Stimulated activated CD4-positive, alpha-beta T cell treated with anti-CD3 and anti-CD28 coated beads, TNF-alpha, amount 100 ng/mL, for 4 hours (primary cell): Measurements from ENCODE around the gene CYBC1.

ENCODE experiments used
- DNase-seq, 3 experiments: peaks; one replicate each; pipeline ENCODE4 v3.0.0-alpha.2; 2020; ENCODE audit warnings: low read depth in 3 of 3

The CYBC1 gene

DNA sequence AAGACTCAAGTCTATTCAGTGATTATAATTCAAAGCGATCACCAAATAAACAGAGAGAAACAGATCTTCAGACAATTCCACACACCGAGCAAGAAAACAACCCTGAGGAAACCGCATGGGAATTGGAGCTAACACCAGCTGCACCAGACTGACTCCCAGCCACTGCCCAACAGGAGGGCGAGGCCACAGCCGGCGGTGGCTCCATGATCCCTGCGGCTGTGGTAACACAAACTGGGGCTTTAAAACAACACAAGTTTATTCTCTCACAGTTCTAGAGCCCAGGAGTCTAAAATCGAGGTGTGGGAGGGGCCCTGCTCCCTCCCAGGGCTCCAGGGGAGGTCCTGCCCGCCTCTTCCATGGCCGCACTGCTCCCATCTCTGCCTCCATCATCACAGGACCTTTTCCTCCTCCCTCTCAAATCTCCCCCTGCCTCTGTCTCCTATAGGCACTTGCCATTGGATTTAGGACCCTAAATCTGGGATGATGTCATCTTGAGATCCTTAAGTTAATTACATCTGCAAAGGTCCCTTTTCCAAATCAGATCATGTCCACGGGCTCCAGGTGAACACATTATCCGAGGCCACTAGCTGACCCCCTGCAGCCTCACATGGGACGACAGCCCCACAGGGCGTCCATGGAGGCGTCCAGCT is 42.1 kb downstream of the CYBC1 start:
- DNase-seq, result no peak

DNA sequence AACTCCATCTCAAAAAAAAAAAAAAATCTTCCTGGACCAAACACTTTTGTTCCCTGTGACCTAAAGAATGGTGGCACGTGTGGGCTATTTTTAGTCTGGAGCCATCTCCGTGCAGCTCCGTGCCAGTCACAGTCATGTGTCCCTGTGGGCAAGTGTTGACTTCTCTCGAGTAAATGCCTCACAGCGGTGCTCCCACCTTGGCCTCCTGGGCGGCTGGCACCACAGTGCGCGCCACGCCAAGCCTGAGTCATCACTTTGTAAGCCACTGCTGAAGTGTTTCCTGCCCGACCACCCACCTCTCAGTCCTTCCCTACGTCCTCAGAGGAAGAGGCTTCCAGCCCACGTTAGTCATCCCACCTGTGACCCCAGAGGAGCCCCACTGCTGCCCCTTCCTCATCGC is 43.3 kb downstream of the CYBC1 start:
- no peak for DNase-seq

DNA sequence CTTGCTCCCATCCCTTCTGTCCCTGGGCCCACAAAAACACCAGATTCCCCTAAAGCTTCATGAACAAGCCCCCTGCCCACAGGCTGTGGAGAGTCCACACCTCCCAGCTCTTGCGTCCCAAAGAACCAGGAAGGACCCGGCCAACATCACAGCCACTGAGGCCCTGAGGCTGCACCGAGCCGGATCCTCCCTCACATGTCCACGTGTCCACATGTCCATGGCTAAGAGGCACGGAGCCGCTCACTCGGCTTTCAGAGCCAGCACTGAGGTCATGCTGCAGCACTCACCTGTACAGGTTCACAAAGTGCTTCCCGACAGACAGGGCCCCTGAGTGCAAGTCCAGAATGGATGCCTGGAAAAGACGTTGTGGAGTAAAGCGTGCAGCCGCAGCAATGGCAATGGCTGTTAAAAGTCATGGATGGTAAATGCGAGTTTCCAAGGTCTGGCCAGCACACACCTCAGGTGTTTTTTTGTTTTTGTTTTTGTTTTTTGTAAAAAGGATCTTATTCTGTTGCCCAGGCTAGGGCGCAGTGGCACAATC is 44.4 kb downstream of the CYBC1 start:
- DNase-seq, result no peak

DNA sequence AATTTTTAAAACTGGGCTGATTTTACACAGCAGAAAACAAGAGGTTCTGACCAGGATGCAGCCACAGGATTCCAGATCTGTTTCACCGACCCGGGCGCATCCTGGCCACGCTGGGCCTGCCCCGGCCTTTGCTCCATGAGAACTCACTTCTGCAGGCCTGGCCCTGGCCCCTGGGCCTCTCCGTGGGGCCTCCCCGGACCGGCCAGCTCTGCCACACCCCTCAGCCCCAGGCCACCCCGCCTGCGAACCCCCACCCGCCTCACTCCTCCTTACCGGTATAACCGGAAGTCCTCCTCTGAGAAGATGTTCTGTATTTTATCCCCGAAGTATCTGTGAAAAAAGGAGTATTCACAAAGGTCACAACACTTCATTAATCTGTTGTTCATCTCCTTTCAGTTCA is 45.5 kb downstream of the CYBC1 start:
- no peak for DNase-seq

DNA sequence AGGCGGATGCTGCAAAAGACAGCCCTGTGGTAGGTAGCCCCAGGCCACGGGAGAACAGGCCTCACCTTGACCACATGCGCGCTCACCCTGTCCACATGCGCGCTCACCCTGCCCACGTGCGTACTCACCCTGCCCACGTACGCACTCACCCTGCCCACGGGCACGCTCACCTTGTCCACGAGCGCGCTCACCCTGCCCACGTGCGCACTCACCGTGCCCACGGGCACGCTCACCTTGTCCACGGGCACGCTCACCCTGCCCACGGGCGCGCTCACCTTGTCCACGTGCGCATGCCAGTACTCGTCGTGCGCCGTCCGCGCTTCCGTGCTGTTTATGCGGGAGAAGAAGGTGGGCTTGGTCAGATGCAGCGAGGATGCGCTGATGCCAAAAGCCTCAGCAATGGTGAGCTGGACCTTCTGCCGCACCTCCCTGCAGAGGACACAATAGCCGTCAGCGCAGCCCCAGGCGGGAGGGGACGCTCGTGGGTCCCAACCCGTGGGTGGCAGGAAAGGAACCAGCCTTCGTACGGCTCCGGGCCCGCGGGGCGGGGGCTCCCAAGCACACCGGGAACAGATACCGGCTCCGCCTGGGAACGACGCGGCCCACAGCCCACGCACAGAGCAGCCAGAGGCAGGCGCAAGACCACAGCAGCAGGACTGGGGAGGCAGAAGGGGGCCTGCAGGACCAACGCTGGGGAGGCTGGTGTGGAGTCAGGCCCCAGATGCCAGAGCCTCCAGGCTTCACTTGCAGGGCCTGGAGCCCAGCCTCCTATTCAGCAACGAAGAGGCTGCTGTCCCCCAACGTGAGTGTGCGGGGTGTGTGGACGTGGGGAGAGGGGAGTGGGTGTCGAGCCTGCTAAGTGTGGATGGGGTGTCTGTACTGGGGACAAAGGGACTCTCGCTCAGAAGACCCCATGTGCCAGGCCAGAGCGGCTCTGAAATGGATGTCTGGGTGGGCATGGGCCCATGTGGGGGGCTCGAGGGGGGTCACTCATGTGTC is 46.6 kb downstream of the CYBC1 start:
- DNase-seq, result no peak

DNA sequence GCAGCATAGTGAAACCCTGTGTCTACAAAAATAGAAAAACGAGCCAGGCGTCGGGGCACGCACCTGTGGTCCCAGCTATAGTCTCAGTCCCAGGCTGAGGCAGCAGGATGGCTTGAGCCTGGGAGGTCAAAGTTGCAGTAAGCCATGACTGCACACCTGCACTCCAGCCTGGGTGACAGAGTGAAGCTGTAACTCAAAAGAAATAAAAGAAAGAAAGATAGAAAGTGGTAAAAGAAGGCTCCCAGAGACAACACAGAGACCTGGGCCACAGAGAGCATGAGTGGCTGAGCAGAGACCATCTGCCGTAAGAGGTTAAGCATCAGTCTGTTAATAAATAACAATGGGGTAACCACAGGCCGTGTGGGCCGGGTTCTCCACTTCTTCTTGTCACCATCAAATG is 47.7 kb downstream of the CYBC1 start:
- DNase-seq, result no peak

DNA sequence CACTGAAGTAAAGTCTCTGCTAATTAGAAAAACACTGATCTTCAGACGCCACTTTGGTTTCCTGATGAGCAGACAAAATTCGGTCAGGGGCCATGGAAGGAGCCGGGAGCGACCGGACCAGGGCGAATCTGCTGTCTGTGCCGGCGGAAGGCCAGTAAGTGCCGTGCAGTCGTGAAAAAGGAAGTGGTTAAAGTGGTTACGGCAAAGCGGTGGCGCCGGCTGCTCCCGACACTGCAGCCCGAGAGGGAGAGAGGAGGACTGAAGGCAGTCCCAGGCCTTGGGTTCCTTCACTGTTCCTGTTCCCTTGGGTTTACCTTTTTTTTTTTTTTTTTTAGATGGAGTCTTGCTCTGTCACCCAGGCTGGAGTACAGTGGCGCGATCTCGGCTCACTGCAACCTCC is 49.7 kb downstream of the CYBC1 start:
- DNase-seq, result peak in 2 of 3 experiments; percentile 11 to 13

DNA sequence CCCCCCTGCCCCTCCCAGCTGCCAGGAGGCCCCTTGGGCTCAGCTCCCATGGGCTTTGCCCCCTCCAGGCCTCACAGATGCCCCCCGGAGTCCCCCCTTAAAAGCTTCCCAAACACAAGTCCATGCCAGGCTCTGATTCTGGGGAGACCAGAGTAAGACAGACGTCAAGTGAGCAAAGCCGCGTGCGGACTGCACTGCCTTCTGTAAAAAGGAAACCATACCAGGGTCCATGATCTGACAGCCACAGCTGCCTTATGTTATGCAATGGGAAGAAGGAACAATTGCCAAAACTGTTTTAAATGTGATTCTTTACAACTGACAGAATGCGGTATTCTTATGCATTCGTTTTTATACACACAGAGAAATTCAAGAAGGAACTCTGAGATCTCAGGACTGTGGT is 50.3 kb downstream of the CYBC1 start:
- DNase-seq, result no peak

DNA sequence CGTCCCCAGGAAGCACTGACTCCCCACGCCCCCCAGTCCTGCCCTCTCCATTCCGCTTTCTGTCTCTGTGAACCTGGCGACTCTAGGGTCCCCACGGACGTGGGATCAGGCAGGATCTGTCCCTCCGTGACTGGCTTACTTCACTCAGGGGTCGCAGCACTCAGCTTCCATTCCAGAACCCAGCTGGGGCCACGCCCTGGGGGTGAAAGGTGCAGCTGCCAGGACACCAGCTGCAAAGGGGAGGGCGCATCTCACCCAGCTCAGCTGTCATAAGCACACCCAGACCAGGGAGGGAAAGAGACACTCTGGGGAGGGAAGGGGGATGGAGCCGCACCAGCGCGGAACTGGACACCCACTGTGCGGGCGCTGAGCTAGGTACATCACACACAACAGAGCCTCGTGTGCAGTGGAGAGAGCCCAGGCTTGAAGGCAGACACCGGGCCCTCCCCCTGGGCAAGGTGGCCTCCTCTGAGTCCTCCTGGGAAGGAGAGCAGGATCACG is 50.9 kb downstream of the CYBC1 start:
- DNase-seq, result no peak

DNA sequence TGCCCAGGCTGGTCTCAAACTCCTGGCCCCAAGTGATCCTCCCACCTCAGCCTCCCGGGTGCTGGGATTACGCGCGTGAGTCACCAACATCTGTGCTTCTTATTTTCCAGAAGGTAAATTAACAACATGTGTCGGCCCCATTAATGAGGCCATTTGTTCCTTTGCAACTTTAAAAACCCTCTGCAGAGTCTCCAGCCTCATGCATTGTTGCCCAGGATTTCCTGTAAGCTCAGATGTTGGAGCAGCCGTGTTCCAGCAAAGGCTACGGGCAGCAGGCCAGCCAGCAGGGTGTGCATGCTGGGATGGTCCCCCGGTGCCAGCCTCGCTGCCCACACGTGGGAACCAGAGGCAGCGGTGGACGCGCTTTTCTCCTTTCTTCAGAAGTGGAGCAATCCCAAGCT is 51.5 kb downstream of the CYBC1 start:
- DNase-seq, result no peak

DNA sequence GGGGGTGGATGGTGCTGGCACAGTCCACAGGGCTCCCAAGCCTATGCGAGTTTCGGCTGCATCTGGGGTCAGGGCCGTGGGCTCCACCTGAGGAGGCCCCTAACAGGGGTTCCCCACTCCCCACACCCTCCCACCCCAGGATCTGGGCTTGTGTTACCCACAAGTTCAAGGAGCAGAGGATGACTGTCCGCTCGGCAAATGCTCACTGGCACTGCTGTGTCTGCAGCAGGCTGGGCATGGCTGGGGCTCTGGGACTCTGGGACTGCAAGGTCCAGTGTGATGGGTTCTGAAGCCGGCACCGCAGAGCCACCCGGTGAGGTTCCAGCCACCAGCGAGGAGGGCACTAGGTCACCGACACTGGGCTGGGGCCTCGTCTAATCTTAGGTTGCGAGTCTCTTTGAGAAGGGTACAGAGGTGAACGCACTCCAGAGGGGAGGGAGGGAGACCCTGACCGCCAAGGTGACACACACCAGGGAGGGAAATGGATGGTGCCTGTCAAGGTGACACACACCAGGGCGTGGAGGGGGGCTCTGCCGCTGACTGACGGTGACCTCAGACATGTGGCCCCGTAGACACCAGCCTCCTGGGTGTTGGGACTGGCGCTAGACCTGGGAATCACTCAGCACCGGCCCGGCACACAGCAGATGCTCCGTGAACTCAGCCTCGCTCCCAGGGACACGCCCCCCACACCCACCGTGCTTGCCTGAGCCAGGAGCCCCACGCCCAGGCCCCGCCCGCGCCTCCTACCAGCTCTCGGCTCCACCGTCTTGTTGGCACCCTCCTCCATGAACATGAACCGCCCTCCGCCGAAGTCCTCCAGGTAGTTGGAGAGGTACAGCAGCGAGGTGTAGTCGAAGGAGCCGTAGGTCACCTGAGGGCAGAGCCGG is 52.9 kb downstream of the CYBC1 start:
- no peak for DNase-seq

DNA sequence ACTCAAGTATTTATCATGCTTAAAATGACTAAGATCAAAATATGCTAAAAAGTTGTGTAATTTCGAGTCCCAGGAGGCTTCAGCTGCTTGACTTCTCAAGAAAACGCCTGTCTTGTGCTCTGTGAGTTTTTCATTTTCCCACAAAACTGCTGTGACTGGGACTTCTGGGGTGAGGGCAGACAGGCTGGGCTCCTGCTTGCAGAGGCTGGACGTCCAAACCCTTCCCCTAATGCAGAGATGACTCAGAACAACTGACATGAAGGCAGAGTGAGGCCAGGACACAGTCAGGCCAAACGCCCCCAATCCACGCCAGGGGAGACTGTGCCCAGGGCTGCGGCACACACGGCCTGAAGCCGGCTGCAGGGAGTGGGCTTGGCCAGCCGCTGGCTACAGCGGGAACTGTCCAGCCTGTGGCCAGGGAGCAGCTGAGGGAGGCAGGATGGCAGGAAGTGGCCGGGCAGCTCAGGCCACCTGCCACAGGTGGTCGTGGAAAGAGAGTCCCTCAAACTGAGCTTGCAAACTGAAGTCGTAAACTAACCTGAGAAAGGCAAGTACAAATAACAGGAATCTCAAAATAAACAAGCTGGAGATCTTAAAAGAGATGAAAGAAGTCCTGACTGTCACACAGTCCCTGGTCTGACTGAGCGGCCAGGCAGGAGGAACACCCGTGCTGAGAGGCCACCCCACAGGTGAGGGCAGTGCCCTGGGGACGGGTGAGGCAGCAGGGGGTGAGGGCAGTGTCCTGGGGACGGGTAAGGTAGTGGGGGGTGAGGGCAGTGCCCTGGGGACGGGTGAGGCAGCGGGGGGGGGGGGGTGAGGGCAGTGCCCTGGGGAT is 53.7 kb downstream of the CYBC1 start:
- no peak for DNase-seq

DNA sequence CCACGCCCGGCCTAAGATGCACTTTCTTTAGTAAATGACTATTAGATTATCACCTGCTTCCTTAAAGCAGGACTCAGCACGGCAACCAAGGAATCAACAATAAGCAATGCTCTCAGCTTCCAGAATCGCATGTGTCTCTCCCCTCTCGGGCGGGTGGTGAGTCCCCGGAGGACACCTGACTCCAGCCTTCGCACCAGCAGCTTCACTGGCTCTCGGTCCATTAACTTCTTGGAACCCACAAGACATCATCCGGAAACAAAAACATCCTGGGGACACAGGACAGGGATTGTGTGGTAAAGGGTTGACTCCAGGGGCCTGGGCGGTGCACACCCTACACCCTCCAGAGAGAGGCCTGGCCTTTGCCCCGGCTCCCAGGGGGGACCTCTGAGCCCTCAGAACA is 56.3 kb downstream of the CYBC1 start:
- DNase-seq, result no peak

DNA sequence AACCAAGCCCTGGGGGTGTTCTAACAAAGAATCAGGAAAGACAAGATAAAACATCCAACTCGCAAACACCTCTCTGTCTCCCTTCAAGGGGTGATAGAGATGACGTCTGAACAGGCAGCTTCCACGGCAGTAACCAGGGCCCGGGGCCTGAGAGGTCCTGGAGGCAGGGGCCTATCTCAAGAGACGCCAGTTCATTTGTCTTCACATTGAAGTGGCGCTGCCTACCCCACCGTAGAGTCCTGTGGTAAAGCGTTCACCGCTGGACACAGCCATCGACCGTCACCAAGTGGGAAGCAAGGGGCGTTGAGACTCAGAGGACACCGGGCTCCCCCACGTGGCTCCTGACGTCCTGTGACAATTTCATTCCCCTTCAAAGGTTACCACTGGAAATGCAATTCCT is 57.6 kb downstream of the CYBC1 start:
- no peak for DNase-seq
